Endothelial cell of umbilical vein (primary cell): ENCODE results near the gene SCIN.

Experiments
- CTCF ChIP-seq, 2 donors: IDR thresholded peaks; 1 replicate in 1 of 2; 2 replicates in 1 of 2; pipeline ENCODE4 v1.5.1; 2011; ENCODE audit warnings: low read length in 2 of 2, mild to moderate bottlenecking in 2 of 2, moderate library complexity in 2 of 2, control low read depth in 1 of 2, inconsistent platforms in 1 of 2, low read depth in 1 of 2; ENCODE audit not compliant: insufficient read depth in 1 of 2; ENCODE audit errors: extremely low read depth in 1 of 2
- EZH2 ChIP-seq: IDR thresholded peaks from 2 replicates; pipeline ENCODE4 v1.6.1; 2012; ENCODE audit warnings: borderline replicate concordance, low read depth, mild to moderate bottlenecking, moderate library complexity, low read length, inconsistent platforms; ENCODE audit not compliant: severe bottlenecking
- FOS ChIP-seq: IDR thresholded peaks from 2 replicates; pipeline ENCODE4 v1.6.1; 2011; ENCODE audit warnings: mild to moderate bottlenecking, low read length, moderate library complexity, borderline replicate concordance; ENCODE audit not compliant: insufficient read depth
- JUN ChIP-seq: IDR thresholded peaks from 2 replicates; pipeline ENCODE4 v1.6.1; 2011; ENCODE audit warnings: borderline replicate concordance, low read depth; ENCODE audit not compliant: insufficient read length, insufficient read depth
- MYC ChIP-seq: IDR thresholded peaks from one replicate; pipeline ENCODE4 v1.6.1; 2011; ENCODE audit warnings: mild to moderate bottlenecking, low read depth, low read length
- POLR2A ChIP-seq: IDR thresholded peaks from 2 replicates; pipeline ENCODE4 v1.6.1; 2012; ENCODE audit warnings: low read depth, mild to moderate bottlenecking, control low read depth, low read length
- POLR2AphosphoS5 ChIP-seq: IDR thresholded peaks from 2 replicates; pipeline ENCODE4 v1.6.1; 2012; ENCODE audit warnings: low read depth, mild to moderate bottlenecking, control low read depth, low read length, moderate library complexity; ENCODE audit not compliant: insufficient read depth
- TF ChIP-seq, protein P1 (sequence below): IDR thresholded peaks from 2 replicates; pipeline ENCODE4 v1.6.1; 2011; ENCODE audit not compliant: insufficient read depth, insufficient read length

GRCh38 chr7:12582362-12582761 lies 11.8 kb downstream of the SCIN start:
- TF ChIP-seq EZH2 (no peak), CTCF (IDR thresholded peaks at IDR 0.05; ENCODE audit: extremely low read depth in 1 of 2, insufficient read depth in 1 of 2, low read depth in 1 of 2, low read length in 2 of 2) (no peak), POLR2AphosphoS5 (no peak), POLR2A (no peak), JUN (no peak), FOS (no peak), MYC (no peak)
- TF ChIP-seq, protein P1, sequence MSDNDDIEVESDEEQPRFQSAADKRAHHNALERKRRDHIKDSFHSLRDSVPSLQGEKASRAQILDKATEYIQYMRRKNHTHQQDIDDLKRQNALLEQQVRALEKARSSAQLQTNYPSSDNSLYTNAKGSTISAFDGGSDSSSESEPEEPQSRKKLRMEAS: no peak
